22Rv1 (cell line): Measurements from ENCODE around the gene PER3.

Experiments used
- ZFX ChIP-seq: fragments of 450-650 bp; IDR thresholded peaks from 2 replicates; pipeline ENCODE4 v1.6.1; 2017; ENCODE audit warnings: antibody characterized with exemption, borderline replicate concordance
- TF ChIP-seq, protein P1 (sequence below): fragments of 450-650 bp; IDR thresholded peaks from 2 replicates; pipeline ENCODE4 v1.5.1; 2017; ENCODE audit warnings: mild to moderate bottlenecking

DNA sequence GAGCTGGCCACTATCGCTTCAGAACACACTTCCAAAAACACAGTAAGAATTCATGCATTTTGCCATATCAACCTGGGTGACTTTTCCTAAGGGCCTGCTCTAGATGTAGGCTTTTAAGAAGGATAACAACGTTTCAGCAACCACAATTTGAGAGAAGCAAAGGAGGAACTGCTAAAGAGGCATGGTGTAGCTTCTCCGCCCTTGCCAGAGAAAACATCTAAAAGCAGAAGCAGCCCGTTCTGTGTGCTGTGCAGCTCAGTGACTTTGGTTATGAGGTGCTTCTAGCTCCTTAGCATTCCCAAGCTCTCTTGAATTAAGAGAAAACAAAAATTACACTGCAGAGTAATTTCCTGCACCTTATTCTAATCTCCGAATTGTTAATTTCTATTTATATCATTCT is 2.7 kb downstream of the PER3 start:
- TF ChIP-seq, protein P1, sequence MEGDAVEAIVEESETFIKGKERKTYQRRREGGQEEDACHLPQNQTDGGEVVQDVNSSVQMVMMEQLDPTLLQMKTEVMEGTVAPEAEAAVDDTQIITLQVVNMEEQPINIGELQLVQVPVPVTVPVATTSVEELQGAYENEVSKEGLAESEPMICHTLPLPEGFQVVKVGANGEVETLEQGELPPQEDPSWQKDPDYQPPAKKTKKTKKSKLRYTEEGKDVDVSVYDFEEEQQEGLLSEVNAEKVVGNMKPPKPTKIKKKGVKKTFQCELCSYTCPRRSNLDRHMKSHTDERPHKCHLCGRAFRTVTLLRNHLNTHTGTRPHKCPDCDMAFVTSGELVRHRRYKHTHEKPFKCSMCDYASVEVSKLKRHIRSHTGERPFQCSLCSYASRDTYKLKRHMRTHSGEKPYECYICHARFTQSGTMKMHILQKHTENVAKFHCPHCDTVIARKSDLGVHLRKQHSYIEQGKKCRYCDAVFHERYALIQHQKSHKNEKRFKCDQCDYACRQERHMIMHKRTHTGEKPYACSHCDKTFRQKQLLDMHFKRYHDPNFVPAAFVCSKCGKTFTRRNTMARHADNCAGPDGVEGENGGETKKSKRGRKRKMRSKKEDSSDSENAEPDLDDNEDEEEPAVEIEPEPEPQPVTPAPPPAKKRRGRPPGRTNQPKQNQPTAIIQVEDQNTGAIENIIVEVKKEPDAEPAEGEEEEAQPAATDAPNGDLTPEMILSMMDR = no peak
- TF ChIP-seq ZFX = no peak
